Glomerular endothelial cell (primary cell): ENCODE results near the gene KDM6B. TPM values are rescaled to one million over a fixed set of nuclear protein-coding genes. Genes with fewer than 3 reads are reported as not detected.

Experiments
- DNase-seq: peaks from one replicate; pipeline ENCODE4 v3.0.0-alpha.2; 2011; ENCODE audit warnings: low read depth, low spot score; ENCODE audit errors: extremely low read depth
- total RNA-seq: library from RNA; depleted of rRNA; stranded (reverse); fragments of >200 nt; gene quantifications from 2 replicates; pipeline ENCODE4 v1.2.3, GENCODE V29; 2015

KDM6B gene
- total RNA-seq, 1 donor from 2014 or later = 16.3 TPM

DNA sequence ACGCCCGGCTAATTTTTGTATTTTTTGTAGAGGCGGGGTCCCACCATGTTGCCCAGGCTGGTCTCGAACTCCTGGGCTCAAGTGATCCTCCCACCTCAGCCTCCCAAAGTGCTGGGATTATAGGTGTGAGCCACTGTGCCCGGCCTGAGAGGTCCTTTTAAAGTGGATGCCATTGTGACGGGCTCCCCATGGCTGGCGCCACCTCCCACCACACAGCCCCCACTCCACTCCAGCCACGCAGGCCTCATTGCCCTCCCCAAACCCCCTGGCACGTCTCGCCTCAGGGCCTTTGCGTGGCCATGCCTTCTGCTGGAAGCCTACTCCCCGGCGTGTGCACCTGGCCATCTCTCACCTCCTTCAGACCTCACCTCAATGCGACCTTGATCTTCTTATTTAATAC, 11.9 kb upstream of the KDM6B start:
- DNase-seq = no peak

DNA sequence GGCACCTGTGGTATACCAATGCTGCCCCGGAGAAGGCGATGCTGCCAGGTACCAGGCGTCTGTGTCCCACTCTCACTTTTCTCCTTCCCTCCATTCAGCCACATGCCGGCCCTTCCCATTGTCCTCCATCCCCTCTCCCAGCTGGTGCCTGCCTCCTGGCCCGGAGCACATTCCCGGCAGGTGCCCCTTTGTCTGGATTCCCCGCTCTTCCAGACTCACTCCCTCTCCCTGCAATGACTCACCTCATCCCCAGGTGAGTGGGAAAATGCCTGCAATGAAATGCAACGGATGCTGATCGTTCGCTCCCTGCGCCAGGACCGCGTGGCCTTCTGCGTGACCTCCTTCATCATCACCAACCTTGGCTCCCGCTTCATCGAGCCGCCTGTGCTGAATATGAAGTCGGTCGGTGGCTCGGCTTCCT, 10.4 kb upstream of the KDM6B start:
- DNase-seq = no peak

DNA sequence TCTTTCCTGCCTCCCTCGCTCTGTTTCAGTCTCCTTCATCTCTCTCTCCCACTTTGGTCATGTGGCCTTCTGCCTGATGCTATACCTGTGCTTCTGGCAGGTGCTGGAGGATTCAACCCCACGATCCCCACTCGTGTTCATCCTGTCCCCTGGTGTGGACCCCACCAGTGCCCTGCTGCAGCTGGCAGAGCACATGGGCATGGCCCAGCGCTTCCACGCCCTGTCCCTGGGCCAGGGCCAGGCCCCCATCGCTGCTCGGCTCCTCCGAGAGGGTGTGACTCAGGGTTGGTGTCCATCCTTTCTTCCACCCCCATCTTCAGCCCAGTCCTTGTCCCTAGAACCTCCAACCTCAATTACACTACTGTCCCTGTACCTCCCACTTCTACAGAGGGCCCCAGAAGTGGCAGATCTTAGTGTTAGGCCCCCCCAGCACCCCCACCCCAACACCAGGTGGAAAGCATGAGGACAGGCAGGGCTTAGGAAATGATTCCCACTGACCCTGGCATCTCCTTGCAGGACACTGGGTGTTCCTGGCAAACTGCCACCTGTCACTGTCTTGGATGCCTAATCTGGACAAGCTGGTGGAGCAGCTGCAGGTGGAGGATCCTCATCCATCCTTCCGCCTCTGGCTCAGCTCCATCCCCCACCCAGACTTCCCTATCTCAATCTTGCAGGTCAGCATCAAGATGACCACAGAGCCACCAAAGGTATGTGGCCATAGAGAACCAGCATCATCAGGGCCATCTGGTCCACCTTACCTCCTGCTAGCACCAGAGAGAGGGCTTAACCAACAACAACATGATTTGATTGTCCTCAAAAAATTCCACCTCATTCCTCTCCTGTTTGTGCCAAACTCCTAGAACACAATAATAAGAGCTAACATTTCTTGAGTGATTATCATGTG, 9.7 kb upstream of the KDM6B start:
- DNase-seq = no peak

DNA sequence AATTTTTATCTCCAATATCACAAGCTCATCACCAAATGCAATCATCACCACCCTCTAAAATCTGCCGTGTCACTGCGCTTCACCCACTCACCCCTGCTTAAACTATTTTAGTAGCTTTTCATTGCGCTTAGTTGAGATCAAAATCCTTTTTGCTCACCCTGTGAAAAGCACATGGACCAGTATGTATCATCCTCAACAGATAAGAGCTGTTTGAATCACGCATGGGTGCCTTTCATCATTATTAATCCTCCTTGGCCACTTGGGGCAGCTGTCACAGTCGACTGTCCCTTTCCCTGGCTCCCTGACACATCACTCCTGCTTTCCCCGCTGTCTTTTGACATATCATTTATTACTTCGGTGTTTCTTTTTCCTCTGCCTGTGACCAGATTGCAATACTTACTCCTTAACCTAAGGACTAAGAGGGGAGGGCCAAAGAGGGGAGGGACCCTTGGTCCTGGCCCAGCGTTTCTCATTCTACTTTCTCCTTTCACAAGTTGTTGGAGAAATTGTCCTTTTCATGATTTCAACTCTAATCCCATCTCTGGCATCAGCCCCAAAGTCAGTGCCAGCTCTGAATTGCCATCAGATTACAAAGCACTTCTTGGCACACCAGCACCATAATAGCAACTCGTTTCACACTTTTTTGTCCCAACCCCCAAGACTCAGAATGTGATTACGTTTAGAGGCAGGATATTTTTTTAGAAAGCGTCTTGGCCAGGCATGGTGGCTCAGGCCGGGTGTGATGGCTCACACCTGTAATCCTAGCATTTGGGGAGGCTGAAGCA, 8.6 kb upstream of the KDM6B start:
- DNase-seq = no peak

DNA sequence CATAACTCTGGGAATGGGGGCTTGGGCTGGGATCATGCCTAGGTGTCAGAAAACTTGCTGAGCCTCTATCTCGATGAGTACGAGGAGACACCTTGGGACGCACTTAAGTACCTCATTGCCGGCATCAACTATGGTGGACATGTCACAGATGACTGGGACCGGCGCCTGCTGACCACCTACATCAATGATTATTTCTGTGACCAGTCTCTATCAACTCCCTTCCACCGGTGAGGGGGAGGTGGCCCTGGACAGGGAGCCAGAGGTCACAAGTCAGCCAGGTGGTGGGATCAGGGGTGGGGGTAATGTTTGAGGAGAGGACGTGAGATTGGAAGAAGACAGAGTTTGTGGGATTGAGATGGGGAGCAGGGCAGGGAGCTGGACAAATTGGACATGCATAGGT, 3.4 kb upstream of the KDM6B start:
- DNase-seq = no peak

DNA sequence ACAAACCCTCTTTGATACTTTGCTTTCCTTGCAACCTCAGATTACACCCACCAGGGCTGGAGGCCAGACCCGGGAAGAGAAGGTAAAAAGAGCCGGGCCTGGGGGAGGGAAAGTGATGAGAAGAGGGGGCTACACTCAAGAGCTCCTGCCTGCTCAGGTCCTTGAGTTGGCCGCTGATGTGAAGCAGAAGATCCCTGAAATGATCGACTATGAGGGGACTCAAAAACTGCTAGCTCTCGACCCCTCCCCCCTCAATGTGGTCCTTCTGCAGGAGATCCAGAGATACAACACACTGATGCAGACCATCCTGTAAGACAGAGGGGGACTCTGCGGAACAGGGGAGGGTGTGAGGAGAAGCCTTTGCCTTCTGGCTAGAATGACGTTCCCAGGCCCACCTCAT, 2.8 kb upstream of the KDM6B start:
- no peak for DNase-seq

DNA sequence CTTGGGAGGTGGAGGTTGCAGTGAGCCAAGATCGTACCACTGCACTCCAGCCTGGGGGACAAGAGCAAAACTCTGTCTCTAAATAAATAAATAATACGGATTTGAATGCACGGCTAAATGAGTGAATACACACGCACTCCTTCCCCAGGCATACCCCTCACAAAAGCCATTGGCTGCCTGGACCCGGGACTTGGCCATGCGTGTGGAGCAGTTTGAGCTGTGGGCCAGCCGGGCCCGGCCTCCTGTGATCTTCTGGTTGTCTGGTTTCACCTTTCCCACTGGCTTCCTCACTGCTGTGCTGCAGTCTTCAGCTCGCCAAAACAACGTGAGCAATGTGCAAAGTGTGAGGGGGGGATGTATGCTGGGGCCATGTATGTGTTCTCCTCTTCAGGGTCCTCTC, 1.6 kb upstream of the KDM6B start:
- no peak for DNase-seq

DNA sequence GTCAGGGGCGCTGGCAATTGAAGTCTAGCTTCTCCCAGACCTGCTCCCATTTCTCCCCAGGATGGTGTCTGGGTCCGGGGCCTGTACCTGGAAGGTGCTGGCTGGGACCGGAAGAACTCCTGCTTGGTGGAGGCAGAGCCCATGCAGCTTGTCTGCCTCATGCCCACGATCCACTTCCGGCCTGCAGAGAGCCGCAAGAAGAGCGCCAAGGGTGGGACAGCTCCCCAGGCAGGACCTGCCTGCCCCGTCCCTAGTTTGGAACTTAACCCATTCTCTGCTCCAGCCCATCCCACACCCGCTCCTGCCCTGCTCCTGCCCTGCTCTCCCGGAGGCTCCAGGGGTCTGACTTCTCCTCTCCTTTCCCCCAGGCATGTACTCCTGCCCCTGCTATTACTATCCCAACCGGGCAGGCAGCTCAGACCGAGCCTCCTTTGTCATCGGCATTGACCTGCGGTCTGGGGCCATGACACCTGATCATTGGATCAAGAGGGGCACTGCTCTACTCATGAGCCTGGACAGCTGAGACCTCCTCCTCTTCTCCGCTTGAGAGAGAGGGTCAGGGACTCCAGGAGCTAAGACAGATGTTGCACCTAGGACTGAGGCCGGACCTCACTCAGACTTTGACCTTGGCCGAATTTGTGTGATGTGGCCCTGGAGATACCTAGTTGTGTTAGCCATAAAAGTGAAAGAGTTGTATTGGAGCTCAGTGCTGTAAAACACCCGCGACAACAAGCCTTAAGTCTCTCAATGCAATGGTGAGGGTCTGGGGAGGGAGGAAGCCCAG, 814 bp upstream of the KDM6B start:
- DNase-seq = no peak

DNA sequence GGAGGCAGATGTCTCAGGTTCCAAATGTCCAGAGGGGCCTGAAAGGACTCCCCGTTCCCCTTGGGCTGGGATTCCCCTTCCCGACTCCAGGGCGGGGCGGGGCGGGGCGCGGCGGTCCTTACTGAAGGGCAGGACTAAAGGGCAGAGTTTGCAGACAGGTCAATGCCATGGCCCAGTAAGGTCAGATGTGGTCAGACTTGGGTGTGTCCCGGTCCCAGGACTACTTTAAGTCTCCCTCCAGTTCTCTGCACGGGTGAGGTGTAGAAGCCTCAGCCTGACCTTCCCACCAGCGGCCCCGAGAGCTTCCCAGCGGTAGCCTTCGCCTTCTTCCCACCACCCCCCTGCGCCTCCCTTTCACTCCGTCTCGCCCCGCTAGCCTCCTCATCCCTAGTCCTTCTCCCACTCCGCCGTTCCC, 532 bp downstream of the KDM6B start:
- no peak for DNase-seq

DNA sequence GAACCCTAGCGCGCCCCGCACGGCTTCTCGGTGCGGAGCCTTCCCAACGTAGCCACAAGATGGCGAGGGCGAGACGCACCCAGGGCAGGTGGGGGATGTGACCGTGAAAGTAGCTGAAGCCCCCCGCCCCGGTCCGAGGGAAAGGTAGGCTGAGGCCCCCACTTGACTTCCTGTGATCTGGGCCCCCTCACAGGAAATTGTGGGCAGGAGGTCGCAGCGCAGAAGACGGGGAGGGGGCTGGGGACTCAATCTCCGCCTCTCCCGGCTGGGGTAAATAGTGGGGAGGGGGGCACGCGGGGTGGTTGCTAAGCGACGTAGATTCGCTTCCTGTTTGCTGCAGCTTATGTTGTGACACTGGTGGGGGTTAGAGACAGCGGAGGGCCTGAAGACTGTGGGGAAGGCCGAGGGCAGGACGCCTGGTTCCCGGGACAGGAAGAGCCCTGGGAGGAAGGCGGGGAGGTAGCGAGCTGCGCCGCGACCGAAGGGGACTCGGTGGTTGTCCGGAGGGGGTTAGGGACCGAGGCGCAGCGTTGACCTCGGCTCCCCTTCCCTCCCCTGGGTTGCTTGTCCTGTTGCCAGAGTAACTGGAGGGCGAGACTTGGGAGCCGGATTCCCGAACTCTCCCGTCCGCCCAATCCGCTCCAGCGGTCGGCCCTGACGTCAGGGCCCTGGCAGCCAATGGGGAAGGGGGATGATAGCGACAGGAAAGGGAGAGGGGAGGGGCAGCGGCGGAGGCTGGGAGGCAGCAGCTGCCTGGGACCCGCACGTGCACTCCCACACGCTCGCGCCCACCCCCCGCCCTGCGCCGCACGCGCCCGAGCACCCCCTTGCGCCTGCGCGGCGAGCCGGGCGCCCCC, 1.2 kb downstream of the KDM6B start:
- DNase-seq = no peak

DNA sequence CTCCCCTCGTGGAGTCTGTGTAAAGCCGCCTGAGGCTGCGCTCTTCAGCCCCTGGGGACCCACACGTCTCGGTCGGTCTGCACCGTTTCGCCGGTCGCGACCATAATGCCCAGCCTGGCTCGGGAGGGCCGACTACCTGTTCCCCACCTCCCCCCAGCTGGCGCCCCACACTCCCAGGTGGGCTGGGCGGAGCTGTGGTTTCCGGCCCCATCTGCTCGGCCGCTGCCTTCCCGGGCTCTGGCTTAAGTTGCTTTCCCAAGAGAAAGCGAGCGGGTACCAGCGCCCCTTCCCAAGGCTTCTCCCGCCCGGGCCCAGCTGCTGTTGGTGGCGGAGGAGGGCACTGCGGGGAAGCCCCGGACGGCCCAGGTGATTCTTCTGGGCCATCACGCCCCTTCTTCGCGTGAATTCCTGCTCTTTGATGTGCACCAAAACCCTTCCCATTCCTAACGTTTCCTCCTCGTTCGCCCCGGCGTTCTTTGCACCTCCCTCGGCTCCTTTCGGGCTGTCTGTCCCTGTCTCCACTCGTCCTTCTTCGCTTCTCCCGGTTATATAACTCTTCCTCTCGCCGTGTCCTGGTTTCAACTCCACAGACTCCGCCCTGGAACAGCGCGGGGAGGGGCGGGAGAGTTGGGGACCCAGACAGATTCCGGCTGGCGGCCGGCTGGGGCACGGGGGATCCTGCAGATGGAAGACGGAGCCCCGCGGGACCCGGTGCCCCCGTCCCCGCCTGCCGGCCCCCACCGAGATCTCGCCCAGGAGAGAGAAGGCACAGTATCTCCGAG, 2.0 kb downstream of the KDM6B start:
- no peak for DNase-seq

DNA sequence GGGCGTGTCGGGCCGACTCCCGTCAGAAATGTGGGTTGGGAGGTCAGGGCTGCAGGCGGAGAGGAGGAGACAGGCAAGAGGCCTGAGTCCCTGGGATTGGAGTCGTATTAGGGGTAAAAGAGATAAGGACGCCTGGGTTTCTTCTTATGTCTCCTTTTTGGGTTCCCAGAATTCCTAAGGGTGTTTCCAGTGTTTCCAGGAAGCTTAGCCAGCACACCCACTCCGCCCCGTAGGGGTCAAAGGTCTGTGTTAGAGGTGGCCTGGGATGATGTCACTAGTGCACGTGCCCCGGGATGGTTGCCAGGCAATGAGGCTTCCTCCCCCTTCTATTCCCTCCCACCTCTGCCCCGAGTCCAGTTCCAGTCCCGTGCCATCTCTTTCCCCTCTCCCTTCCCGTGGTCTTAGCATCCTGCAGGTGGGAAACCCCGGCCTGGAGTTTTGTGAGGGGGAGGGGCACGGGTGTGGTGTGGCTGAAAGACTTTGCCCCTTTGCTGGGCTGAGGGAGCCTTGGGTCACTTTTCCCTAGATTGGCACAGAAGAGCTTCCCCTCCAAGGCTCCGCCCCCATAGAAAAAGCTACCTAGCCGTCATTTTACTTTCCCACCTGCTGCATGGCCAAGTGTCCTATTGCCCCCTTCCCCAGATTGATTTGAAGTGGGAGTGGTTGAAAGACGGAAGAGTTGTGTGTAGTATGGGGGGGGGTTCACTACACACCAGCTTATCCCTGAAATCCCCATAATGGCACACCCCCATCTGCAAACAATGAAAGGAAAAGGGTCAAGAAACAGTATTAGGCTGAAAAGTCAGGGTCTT, 2.8 kb downstream of the KDM6B start:
- no peak for DNase-seq

DNA sequence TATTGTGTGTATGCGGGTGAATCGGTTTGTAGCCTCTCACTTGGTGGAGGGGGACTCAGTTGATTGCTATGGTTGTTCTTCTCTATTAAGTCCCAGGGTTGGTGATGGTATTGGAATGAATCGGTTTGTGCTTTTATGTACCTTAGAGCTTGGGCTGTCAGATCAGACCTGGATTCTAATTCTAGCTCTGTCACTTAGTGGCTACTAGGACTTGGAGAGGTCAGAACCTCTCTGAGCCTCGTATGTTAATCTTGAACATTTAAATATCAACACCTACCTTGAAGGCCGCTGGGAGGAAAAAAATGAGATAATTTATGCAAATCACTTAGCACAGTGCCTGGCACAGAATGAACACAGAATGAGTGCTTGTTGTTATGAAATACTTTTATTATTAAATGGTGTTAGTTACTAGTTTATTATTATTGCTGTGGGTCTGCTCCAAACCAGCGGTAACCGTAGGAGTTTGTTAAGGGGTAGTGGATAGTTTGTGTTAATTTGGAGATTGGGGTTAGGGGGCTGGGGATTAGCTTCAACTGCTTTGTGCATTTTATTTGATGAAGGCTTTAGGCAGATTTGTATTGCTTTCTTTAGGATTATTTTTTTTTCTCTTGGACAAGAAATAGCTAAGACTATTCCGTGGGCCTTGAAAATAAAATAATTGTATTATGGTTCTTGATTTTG, 3.5 kb downstream of the KDM6B start:
- no peak for DNase-seq

DNA sequence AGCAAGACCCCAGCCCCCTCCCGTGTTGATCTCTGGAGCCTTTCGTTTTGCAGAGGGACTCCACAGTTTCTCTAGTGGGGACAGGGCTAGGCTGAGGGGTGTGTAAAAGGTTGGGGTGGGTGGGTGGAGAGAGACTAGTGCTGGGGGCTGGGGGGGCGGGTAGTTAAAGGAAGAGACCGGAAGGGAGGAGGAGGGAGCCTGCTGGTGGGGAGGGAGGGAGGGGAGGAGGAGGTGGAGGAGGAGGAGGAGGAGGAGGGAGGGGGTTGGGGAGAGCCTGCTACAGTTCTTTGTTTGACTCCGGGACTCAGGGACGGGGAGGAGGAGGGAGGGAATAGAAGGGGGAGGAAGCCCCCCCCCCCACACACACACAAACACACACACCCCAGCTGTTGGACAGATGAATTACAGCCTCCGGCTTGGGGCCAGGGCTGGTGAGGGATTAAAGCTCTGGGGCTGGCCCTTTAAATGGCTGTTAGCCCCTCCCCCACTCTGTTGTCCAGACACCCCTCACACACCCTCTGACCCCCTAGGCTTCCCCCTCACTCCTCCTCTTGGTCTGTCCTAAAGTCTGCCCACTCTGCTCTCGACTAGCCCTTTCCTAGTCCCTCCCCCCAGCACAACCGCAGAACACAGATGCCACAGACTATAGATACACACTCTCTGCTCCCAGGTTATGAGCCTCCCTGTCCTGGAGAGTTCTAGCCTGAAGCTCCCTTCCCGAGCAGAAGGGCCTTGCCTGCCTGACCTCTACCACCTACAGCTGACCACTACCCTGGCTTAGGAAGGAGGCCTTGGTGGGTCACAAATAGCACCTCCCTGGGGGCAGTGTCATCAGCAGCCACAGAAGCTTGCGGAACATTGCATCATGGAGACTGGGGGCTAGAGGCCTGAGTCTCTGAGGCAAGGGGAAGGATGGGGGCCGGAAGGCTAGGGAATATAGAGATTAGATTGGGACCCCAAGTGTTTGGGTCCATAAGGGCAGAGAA, 4.4 kb downstream of the KDM6B start:
- no peak for DNase-seq

DNA sequence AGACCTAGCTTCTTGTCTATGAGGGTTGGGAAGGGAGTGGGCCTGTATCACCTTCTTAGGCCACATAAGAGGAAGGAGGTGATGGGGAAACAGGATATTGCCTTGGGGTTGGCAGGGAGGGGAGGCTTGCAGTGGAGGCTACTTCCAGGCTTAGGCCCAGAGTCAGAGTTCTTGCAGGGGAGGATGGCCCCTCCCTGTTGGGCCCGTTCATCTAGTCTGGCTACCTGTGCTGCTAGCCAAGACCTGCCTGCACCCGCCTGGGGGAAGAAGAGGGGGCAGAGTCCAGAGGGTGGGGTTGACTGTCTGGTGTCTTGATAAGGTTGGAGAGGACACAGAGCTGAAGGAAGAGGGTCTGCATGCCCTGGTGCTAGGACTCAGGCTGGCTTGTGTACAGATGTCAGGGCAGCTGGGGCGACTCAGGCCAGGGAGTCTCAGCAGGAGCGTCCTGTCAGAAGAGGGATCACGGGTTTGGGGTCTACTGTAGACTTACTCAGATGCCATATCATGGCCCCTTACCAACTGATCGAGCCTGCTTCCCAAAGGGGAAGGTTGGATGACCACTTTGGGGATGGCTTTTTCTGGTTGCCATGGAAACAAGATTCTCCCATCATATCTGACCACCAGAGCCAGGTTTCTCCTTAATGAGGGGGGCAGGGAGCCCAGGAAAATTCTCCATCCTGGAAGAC, 5.3 kb downstream of the KDM6B start:
- DNase-seq = no peak

DNA sequence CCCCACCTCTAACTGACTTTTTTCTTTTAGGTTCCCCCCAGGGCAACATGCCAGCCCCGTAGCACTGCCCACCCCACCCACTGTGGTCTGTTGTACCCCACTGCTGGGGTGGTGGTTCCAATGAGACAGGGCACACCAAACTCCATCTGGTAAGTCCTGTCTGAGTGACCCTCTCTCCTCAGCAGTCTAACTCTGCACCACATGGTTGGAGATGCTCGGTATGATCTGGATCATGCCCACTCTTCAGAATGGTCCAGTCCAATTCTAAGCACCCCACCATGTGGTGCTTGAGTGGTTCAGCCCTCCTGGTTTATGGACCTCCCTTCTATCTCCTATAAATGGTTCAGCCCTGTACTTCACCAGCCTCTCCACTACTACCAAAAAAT, 5.9 kb downstream of the KDM6B start:
- no peak for DNase-seq
